Esophagus mucosa (tissue), 1 donor: ENCODE results near the gene GAMT. TPM values are rescaled to one million over a fixed set of nuclear protein-coding genes. Genes with fewer than 3 reads are reported as not detected.

ENCODE experiments used
- ATAC-seq: fragments of 200-7000 bp; cut with Tn5 transposase; one replicate; pipeline ENCODE4 v1.9.1; 2020
- total RNA-seq: library from RNA; stranded (reverse); gene quantifications from one replicate; pipeline ENCODE4 v1.2.4, GENCODE V29; 2023
- donor health status: DM: yes; HTN: yes; CAD: no.

GAMT gene
- total RNA-seq, 1 donor from 2014 or later, result 19.2 TPM

- no peak for ATAC-seq
These were observed 37.7 kb downstream of the GAMT start for GRCh38 chr19:1363599-1363998.

- no peak for ATAC-seq
These were observed 38.7 kb downstream of the GAMT start for GRCh38 chr19:1362387-1363257.

- no peak for ATAC-seq
These were observed 39.5 kb downstream of the GAMT start for GRCh38 chr19:1361601-1362386.

GRCh38 chr19:1360818-1361461 is 40.4 kb downstream of the GAMT start:
- peak; percentile 33 for ATAC-seq

- ATAC-seq, result no peak
These were observed 41.1 kb downstream of the GAMT start for GRCh38 chr19:1360126-1360817.

GRCh38 chr19:1357531-1358109 is 43.7 kb downstream of the GAMT start:
- ATAC-seq, result no peak

- no peak for ATAC-seq
These were observed 44.9 kb downstream of the GAMT start for GRCh38 chr19:1356508-1356865.

GRCh38 chr19:1355568-1356507 is 45.5 kb downstream of the GAMT start:
- no peak for ATAC-seq

GRCh38 chr19:1354970-1355567 is 46.3 kb downstream of the GAMT start:
- peak; percentile 31 for ATAC-seq

- ATAC-seq, result no peak
These were observed 48.2 kb downstream of the GAMT start for GRCh38 chr19:1353144-1353543.

- ATAC-seq, result no peak
These were observed 49.9 kb downstream of the GAMT start for GRCh38 chr19:1351381-1351851.

- ATAC-seq, result no peak
These were observed 50.5 kb downstream of the GAMT start for GRCh38 chr19:1350867-1351266.

GRCh38 chr19:1349211-1349610 is 52.1 kb downstream of the GAMT start:
- ATAC-seq, result no peak

Other genes with a start within 250 kb of the GAMT start
- 67.5 TPM for gene SBNO2, start 227.3 kb downstream of the GAMT start, total RNA-seq
- gene STK11, start 195.8 kb downstream of the GAMT start, total RNA-seq, result 35.0 TPM
- gene CBARP, start 163.5 kb downstream of the GAMT start, total RNA-seq, result 2.0 TPM
- 251 TPM for gene ATP5F1D, start 159.8 kb downstream of the GAMT start, total RNA-seq
- 99.3 TPM for gene MIDN, start 153.0 kb downstream of the GAMT start, total RNA-seq
- gene CIRBP, start 132.2 kb downstream of the GAMT start, total RNA-seq, result 172 TPM
- gene FAM174C, start 126.0 kb downstream of the GAMT start, total RNA-seq, result 41.2 TPM
- gene EFNA2, start 115.7 kb downstream of the GAMT start, total RNA-seq, result 0.40 TPM
- 120 TPM for gene NDUFS7, start 17.6 kb downstream of the GAMT start, total RNA-seq
- gene DAZAP1, start 6.0 kb upstream of the GAMT start, total RNA-seq, result 91.6 TPM
- 1,167 TPM for gene RPS15, start 36.9 kb upstream of the GAMT start, total RNA-seq
- 0.48 TPM for gene APC2, start 48.6 kb upstream of the GAMT start, total RNA-seq
- gene C19orf25, start 77.7 kb upstream of the GAMT start, total RNA-seq, result 19.2 TPM
- 1.2 TPM for gene PCSK4, start 88.8 kb upstream of the GAMT start, total RNA-seq
- 8.5 TPM for gene REEP6, start 89.6 kb upstream of the GAMT start, total RNA-seq
- gene ADAMTSL5, start 111.5 kb upstream of the GAMT start, total RNA-seq, result 6.7 TPM
- gene PLK5, start 122.5 kb upstream of the GAMT start, total RNA-seq, result not detected
- gene MEX3D, start 166.8 kb upstream of the GAMT start, total RNA-seq, result 17.8 TPM
- 44.2 TPM for gene MBD3, start 191.3 kb upstream of the GAMT start, total RNA-seq
- gene UQCR11, start 203.9 kb upstream of the GAMT start, total RNA-seq, result 225 TPM